Astrocyte of the spinal cord (primary cell): Measurements from ENCODE around the gene CNNM3.

Experiments
- DNase-seq: peaks from one replicate; pipeline ENCODE4 v3.0.0; 2011; ENCODE audit warnings: low read depth, low spot score
- H3K4me3 ChIP-seq: 2 replicates; pipeline ENCODE4 v1.5.1; 2011; ENCODE audit warnings: low read depth, mild to moderate bottlenecking, low read length, moderate library complexity
- in situ Hi-C: cut with HindIII; loops from 2 replicates; pipeline ENCODE4 v1.10.0; 2017; ENCODE audit warnings: low sequenced_read_pairs
- TF ChIP-seq, protein P1 (sequence below): IDR thresholded peaks from 2 replicates; pipeline ENCODE4 v1.5.1; 2012; ENCODE audit warnings: low read depth, mild to moderate bottlenecking, low read length, inconsistent platforms

CNNM3 gene

GRCh38 chr2:96816127-96816835 lies at the start of gene CNNM3:
Gene CNNM3, plus strand, starts transcription at chr2:96816268. Its CDS starts 10 bp downstream, at chr2:96816278.
- peak; percentile 93 for DNase-seq
- in situ Hi-C loops, result loop anchor here (25.0 kb wide), 2 partner anchors 129 to 254 kb away; no protein-coding TSS in a partner anchor
- TF ChIP-seq, protein P1, sequence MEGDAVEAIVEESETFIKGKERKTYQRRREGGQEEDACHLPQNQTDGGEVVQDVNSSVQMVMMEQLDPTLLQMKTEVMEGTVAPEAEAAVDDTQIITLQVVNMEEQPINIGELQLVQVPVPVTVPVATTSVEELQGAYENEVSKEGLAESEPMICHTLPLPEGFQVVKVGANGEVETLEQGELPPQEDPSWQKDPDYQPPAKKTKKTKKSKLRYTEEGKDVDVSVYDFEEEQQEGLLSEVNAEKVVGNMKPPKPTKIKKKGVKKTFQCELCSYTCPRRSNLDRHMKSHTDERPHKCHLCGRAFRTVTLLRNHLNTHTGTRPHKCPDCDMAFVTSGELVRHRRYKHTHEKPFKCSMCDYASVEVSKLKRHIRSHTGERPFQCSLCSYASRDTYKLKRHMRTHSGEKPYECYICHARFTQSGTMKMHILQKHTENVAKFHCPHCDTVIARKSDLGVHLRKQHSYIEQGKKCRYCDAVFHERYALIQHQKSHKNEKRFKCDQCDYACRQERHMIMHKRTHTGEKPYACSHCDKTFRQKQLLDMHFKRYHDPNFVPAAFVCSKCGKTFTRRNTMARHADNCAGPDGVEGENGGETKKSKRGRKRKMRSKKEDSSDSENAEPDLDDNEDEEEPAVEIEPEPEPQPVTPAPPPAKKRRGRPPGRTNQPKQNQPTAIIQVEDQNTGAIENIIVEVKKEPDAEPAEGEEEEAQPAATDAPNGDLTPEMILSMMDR, result peak; percentile 55
- peak within 1 kb of the TSS; percentile 47 for H3K4me3 ChIP-seq

GRCh38 chr2:96767135-96767871 lies 48.8 kb upstream of the CNNM3 start:
- TF ChIP-seq, protein P1, result no peak
- in situ Hi-C loops, result no loop called here

GRCh38 chr2:96768083-96768561 lies 47.9 kb upstream of the CNNM3 start:
- TF ChIP-seq, protein P1, result no peak
- in situ Hi-C loops, result no loop called here
- H3K4me3 ChIP-seq, result no peak overlapping the region
- no peak for DNase-seq

More at GRCh38 chr2:96767135-96767871, 48.8 kb upstream of the CNNM3 start:
- no peak for DNase-seq
- no peak overlapping the region for H3K4me3 ChIP-seq

- no peak for DNase-seq
- TF ChIP-seq, protein P1, result no peak
- in situ Hi-C loops, result no loop called here
- no peak overlapping the region for H3K4me3 ChIP-seq
These were observed 46.3 kb upstream of the CNNM3 start for GRCh38 chr2:96769814-96770213.

- in situ Hi-C loops, result no loop called here
- no peak for DNase-seq
- no peak overlapping the region for H3K4me3 ChIP-seq
- TF ChIP-seq, protein P1, result no peak
These were observed 45.4 kb upstream of the CNNM3 start for GRCh38 chr2:96770442-96771202.
